SH-SY5Y (cell line): Measurements from ENCODE around the gene FOXP4.

Experiments used
- GATA2 ChIP-seq: IDR thresholded peaks from 2 replicates; pipeline ENCODE4 v1.6.1; 2011; ENCODE audit warnings: mild to moderate bottlenecking, low read depth, low read length
- GATA3 ChIP-seq: IDR thresholded peaks from 2 replicates; pipeline ENCODE4 v1.6.1; 2011; ENCODE audit warnings: low read depth, mild to moderate bottlenecking, low read length, moderate library complexity

The FOXP4 gene

GRCh38 chr6:41589223-41589622 lies 43.0 kb downstream of the FOXP4 start:
- TF ChIP-seq GATA2: no peak
- TF ChIP-seq GATA3: no peak

GRCh38 chr6:41589636-41590622 lies 43.7 kb downstream of the FOXP4 start:
- TF ChIP-seq GATA3: no peak
- TF ChIP-seq GATA2: no peak

GRCh38 chr6:41591122-41591521 lies 44.9 kb downstream of the FOXP4 start:
- TF ChIP-seq GATA3: no peak

- TF ChIP-seq GATA2 (no peak), GATA3 (no peak)
Observed at GRCh38 chr6:41591859-41592502, 45.8 kb downstream of the FOXP4 start.

GRCh38 chr6:41593406-41593805 lies 47.2 kb downstream of the FOXP4 start:
- no peak for TF ChIP-seq GATA3
- TF ChIP-seq GATA2: no peak

- TF ChIP-seq GATA2 (no peak), GATA3 (no peak)
Observed at GRCh38 chr6:41593839-41594238, 47.7 kb downstream of the FOXP4 start.

GRCh38 chr6:41594326-41594725 lies 48.1 kb downstream of the FOXP4 start:
- TF ChIP-seq GATA2 (no peak), GATA3 (no peak)

- TF ChIP-seq GATA2 (no peak), GATA3 (no peak)
Observed at GRCh38 chr6:41594766-41595165, 48.6 kb downstream of the FOXP4 start.

- TF ChIP-seq GATA3: no peak
- TF ChIP-seq GATA2: no peak
Observed at GRCh38 chr6:41595166-41595565, 49.0 kb downstream of the FOXP4 start.

GRCh38 chr6:41596096-41596685 lies 50.0 kb downstream of the FOXP4 start:
- no peak for TF ChIP-seq GATA3
- no peak for TF ChIP-seq GATA2

GRCh38 chr6:41596807-41597206 lies 50.6 kb downstream of the FOXP4 start:
- TF ChIP-seq GATA2 (no peak), GATA3 (no peak)

- TF ChIP-seq GATA2: no peak
- no peak for TF ChIP-seq GATA3
Observed at GRCh38 chr6:41597246-41598000, 51.2 kb downstream of the FOXP4 start.

GRCh38 chr6:41598670-41599014 lies 52.5 kb downstream of the FOXP4 start:
- TF ChIP-seq GATA3 (no peak), GATA2 (no peak)
